Measurements from ENCODE around the gene ECE1.

ECE1 gene

GRCh38 chr1:21292984-21293536 is 2.8 kb upstream of the ECE1 start:
- no peak for TF ChIP-seq CTCF (conservative IDR thresholded peaks at IDR 0.05)
- no peak overlapping the region for H3K27ac ChIP-seq

DNA sequence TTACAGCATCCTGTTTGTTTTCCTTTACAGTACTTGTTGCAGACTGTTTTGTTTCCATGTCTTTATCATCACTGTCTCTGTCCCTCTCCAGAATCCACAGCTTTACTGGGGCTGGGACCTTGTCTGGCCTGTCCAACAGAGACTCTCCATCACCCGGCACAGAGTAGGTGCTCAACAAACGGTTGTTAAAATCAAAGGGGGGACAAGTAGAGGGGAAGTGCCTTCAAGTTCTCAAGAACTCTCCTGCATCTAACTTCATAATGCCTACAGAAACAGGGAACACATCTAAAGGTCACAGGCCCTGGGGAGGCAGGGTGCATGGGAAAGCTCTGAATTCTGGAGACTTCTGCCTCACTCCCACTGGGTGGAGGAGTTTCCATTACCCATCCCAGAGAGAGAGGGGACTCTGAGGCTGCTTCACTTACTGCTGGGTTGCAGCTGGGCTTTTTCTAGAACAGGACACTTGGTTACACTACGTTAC is 2.3 kb upstream of the ECE1 start:
- no peak overlapping the region for H3K27ac ChIP-seq
- no peak for TF ChIP-seq CTCF (conservative IDR thresholded peaks at IDR 0.05)

DNA sequence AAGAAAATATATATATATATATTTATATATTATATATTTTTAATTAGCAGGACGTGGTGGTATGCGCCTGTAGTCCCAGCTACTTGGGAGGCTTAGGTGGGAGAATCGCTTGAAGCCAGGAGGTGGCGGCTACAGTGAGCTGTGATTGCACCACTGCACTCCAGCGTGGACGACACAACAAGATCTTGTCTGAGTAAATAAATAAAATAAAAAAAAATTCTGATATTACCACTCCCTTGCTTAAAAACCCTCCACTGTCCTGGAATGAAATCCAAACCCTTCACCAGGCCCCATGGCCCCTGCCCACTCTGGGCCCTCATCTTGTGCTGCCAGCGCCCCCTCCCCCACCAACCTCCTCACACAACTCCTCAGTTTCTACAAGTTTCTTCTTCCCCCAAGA is 1.7 kb upstream of the ECE1 start:
- no peak for TF ChIP-seq CTCF (conservative IDR thresholded peaks at IDR 0.05)
- H3K27ac ChIP-seq: no peak overlapping the region

DNA sequence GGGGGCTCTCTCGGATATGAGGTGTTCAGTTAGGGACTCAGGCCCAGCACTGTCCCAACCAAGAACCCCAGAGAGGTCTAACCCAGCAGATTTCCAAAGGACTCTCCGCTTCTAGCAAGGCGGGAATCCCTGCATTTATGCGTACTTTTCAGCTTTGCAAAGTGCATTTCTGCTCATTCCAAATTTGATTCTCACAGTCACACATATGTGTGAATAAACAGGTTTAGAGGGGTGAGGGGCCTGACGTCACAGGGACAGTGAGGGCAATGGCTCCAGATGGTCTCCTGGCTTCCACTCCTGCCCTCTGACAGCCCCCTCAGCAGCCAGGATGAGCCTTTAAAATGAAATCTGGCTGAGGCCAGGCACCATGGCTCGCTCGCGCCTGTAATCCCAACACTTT is 921 bp upstream of the ECE1 start:
- no peak for TF ChIP-seq CTCF (conservative IDR thresholded peaks at IDR 0.05)

GRCh38 chr1:21290546-21290944 is 282 bp upstream of the ECE1 start:
- no peak for TF ChIP-seq CTCF (conservative IDR thresholded peaks at IDR 0.05)
- H3K27ac ChIP-seq: peak overlapping the region; percentile 75; the same call in 1 of the 2 replicates

More for the DNA sequence above, 921 bp upstream of the ECE1 start:
- H3K27ac ChIP-seq: peak overlapping the region; percentile 75; the same call in 1 of the 2 replicates

- H3K27ac ChIP-seq: peak overlapping the region; percentile 75; the same call in 1 of the 2 replicates
- TF ChIP-seq CTCF (conservative IDR thresholded peaks at IDR 0.05): no peak
Observed at GRCh38 chr1:21289127-21289526, 1.1 kb downstream of the ECE1 start.

DNA sequence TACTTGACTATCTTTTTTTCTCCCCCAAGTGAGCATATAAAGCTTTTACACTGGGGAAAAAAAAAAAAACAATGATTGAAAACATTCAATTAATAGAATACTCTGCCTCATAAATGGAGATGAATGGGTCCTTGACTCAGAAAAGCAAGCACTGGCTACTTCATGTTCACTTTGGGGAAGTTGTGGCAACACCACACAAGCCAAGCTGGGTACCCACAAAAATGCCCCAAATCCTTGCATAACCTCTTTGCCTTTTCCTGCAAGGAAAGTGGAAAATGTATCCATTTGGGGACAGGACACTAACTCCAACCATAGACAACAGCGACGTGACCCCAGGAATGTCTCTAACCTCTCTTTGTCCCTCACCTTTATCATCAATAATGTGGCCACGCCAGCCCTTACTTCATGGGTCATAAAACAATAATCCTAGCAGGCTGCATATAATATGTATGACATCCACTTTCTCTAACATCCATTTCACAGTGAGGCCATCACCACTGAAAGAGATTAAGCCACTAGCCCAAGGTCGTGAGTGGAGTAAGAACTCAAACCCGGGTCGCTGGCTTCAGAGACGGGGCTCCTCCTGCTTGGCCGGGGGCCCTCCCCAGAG is 2.3 kb downstream of the ECE1 start:
- no peak overlapping the region for H3K27ac ChIP-seq
- TF ChIP-seq CTCF (conservative IDR thresholded peaks at IDR 0.05): no peak

- H3K27ac ChIP-seq: peak overlapping the region; percentile 59
Observed at GRCh38 chr1:21285386-21285785, 4.9 kb downstream of the ECE1 start.

All from VCaP (cell line).